NB4 (cell line): Measurements from ENCODE around the gene CNST.

Source experiments
- POLR2A ChIP-seq: IDR thresholded peaks from 2 replicates; pipeline ENCODE4 v1.6.1; 2011; ENCODE audit warnings: mild to moderate bottlenecking; ENCODE audit not compliant: insufficient read length; ENCODE audit errors: extremely low read depth
- TF ChIP-seq, protein P1 (sequence below): IDR thresholded peaks from 2 replicates; pipeline ENCODE4 v1.6.1; 2011; ENCODE audit warnings: low read depth, low read length
- TF ChIP-seq, protein P2 (sequence below): IDR thresholded peaks from one replicate; pipeline ENCODE4 v1.5.1; 2012; ENCODE audit warnings: low read depth, low read length

DNA sequence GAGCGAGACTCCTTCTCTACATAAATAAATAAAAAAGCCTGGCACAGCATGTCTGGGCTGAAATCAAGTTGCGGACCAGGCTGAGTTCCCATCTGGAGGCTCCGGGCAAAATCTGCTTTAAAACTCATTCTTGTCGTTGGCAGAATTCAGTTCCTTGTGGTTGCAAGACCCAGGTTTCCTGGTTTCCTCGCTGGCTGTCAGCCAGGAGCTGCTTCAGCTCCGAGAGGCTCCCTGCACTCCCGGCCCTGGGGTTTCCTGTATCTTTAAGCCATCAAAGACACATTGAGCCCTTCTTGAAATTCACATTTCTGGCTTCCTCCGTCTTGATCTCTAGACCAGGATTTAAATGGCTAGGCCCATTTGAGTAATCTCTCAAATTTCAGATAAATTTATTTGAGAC lies 137.3 kb downstream of the CNST start:
- TF ChIP-seq, protein P1, sequence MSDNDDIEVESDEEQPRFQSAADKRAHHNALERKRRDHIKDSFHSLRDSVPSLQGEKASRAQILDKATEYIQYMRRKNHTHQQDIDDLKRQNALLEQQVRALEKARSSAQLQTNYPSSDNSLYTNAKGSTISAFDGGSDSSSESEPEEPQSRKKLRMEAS, result no peak
- TF ChIP-seq, protein P2, sequence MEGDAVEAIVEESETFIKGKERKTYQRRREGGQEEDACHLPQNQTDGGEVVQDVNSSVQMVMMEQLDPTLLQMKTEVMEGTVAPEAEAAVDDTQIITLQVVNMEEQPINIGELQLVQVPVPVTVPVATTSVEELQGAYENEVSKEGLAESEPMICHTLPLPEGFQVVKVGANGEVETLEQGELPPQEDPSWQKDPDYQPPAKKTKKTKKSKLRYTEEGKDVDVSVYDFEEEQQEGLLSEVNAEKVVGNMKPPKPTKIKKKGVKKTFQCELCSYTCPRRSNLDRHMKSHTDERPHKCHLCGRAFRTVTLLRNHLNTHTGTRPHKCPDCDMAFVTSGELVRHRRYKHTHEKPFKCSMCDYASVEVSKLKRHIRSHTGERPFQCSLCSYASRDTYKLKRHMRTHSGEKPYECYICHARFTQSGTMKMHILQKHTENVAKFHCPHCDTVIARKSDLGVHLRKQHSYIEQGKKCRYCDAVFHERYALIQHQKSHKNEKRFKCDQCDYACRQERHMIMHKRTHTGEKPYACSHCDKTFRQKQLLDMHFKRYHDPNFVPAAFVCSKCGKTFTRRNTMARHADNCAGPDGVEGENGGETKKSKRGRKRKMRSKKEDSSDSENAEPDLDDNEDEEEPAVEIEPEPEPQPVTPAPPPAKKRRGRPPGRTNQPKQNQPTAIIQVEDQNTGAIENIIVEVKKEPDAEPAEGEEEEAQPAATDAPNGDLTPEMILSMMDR, result no peak
- TF ChIP-seq POLR2A, result no peak
